GM18951 (cell line): ENCODE data around the gene RTRAF.

Experiments
- POLR2A ChIP-seq: IDR thresholded peaks from 4 replicates; pipeline ENCODE4 v1.6.1; 2011; ENCODE audit warnings: mild to moderate bottlenecking; ENCODE audit not compliant: insufficient read length, insufficient read depth; ENCODE audit errors: extremely low read depth
- in situ Hi-C: fragments of 300-500 bp; cut with MboI; formaldehyde crosslinking; loops from one replicate; pipeline ENCODE4 v1.12.0; 2022; ENCODE audit warnings: low sequenced_read_pairs, mixed read lengths, inconsistent platforms; ENCODE audit not compliant: unreplicated experiment

The RTRAF gene

DNA sequence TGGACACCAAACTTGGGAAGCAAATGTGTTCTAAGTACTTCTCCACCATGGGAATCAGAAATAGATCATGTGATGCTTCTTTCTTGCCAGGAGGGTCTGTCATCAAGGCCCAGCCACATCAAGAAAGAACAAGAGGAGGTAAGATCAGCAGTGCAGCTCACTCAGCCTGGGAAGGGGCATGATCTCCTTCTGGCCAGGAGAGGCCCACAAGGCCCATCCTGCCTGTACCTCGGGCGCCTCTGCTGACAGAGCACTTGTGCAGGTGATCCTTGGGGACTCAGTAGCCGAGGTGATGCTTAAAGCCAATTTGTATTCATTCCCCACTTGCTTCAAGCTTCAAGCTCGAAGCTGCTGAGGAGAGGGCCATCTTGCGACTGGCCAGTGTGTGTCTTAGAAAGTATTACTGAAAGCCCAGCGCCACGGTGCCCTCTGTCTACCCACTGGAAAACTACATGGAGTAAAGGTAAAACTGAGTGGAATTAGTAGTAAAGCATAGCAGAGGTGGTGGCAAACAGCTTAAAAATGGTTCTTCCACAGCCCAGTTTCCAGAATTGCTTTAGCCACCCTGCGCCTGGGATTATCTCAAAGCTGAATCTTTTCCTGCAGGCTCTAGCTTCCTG, 26.2 kb downstream of the RTRAF start:
- in situ Hi-C loops = no loop called here

DNA sequence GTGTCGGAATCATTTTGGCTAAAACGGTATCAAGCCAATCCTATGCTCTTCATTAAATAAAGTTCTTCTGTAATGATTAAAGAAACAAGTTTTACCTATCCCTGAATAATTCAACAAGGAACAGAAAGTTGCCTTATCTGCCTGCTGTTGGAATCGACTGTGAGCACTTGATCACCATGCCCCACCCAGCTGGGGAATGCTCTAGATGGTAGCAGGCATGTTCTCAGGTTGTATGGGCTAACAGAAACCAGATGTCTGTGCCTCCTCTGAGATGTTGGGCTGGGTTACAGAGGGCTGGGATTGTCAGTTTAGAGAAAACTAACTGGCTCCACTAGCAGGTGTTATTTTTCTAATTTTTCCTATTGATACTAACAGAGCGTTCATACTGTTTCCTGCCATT, 28.9 kb downstream of the RTRAF start:
- in situ Hi-C loops = no loop called here
- no peak for TF ChIP-seq POLR2A

More for the DNA sequence above, 26.2 kb downstream of the RTRAF start:
- no peak for TF ChIP-seq POLR2A

DNA sequence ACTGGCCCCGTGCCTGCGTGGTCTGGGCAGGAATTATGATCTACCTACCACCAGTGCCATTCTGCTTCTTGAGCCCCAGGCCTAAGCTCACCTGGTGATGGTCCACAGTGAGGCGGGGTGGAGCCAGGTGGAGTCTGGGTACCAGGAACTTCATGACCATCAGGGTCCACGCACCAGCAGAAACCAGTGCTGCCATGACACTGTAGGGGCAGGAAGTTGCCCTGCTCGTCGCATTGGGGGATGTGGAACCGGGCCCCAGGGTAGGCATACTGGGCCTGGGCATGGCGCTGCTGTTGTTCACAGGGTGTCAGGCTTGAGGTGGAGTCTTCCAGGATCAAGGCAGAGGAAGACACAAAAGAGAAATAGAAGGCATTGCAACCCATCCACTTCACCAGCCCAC, 29.6 kb downstream of the RTRAF start:
- TF ChIP-seq POLR2A = no peak
- in situ Hi-C loops = no loop called here

DNA sequence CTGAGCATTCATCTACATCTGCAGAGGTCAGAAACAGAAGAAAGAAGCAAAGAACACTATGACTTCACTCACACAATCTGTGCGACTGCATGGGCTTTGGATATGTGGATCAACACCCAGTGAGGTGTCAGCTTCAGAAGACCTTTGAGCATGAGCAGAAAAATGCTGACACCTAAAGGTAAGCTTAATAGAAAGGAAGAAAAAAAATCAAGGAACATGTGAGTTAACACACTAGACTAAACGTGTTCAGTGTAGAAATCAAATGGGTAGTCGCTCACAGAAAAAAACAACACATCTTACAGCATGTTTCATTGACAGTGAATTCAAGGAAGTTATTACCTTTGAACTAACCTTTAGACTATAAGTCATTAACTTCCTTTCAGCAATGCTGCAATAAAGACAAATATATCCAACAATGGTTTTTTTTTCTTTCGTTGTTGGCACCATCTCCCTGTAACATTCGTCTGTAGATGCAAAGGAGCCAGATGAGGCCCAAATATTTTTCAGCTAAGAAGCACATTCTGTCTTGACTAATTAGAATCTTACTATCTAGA, 30.9 kb downstream of the RTRAF start:
- in situ Hi-C loops = no loop called here
- TF ChIP-seq POLR2A = no peak

DNA sequence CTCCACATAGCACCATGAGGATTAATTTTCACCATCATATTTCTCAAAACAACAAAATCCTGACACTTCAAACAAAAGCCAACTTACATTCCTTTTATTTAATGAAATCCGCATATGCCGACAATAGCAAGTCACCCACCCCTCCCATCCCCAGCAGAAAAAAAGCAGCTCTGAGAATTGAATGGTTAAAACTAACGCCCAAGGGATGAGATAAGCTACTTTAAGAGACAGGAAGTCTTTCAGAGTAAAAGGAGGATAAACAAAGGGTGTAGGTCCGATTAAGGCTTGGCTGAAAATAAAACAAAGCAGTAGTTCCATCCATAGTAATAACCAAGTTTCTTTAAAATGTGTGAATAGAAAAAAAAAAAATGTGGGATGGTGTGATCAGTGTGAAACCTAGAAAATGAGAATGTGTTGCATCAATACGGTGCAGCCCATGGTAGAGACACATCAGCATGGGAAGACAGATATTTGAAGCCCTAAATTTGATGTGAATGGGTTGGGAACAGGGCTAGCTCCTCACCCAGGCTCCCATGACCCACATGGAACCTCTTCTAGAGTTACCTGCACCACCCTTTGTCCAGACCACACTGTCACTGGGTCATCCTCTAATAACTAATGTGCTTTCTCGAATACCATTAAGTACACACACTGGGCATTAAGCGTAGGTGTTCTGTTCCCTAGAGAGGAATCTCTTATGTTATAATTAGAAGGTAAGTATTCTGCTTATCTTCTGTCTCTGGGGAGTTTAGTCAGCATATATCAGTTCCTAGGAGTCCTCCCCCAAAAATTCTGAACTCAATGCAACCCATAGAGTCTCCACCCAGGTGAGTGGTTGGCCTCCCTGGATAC, 31.7 kb downstream of the RTRAF start:
- TF ChIP-seq POLR2A = no peak
- in situ Hi-C loops = no loop called here

DNA sequence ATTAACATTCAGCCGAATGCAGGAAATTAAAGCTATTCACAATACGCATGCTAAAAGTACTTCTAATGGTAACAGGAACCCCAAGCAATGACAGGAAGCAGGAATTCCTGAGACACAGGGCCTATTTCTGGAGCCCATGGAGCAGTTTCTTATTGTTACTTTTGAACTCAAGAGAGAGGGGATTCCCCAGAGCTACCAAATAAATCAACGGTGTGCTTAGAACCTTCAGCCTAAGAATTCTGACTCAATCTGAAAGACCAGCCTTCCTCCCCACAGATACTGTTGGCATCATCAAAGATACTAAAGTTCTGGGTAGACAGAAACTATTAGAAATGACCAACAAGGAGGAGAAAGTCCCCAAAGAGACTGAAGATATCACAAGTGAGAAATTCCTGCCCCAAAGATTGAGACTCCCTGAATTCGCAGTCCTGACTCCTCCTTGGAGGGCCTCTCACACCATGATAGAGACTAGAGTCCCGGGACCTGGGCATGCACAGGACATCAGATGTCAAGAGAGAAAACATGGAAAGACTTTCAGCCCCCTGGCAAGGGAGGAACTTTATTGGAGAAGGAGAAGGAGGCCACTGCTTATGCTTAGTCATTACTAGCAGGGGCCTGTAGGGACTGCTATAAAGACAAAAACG, 32.7 kb downstream of the RTRAF start:
- in situ Hi-C loops = no loop called here
- no peak for TF ChIP-seq POLR2A

DNA sequence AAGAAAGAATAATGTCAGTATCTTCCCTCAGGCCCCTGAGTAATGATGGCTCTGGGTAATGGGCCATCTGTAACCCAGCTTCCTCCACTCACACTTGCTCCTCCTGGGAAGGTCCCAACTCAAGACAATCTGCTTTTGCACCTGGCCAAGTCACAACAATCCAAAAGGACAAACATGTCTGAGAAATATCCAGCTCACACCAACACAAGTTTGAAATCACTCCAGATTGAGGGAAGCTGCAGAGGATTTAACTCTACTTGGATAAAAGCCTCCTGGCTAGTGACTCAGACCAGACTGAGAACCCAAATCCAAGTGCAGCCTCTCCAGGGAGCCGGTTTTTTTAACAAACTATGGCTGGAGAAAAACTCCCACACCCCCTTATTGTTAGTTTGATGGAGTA, 34.2 kb downstream of the RTRAF start:
- in situ Hi-C loops = no loop called here
- TF ChIP-seq POLR2A = no peak

DNA sequence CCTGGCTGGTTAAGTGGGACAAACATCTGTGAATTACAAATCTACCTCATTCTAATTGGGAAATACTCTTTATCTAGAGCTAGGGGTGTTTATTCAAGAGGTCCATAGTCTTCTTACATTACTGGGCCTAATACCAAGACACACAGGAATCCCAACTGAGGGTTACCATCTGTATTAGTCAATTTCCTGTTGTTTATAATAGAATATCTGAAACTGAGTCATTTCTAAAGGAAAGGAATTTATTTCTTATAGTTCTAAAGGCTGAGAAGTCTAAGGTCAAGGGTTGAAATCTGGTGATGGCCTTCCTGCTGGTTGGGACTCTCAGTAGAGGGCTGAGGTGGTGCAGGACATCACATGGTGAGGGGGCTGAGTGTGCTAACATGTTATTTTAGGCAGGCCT, 36.0 kb downstream of the RTRAF start:
- no peak for TF ChIP-seq POLR2A
- in situ Hi-C loops = no loop called here

DNA sequence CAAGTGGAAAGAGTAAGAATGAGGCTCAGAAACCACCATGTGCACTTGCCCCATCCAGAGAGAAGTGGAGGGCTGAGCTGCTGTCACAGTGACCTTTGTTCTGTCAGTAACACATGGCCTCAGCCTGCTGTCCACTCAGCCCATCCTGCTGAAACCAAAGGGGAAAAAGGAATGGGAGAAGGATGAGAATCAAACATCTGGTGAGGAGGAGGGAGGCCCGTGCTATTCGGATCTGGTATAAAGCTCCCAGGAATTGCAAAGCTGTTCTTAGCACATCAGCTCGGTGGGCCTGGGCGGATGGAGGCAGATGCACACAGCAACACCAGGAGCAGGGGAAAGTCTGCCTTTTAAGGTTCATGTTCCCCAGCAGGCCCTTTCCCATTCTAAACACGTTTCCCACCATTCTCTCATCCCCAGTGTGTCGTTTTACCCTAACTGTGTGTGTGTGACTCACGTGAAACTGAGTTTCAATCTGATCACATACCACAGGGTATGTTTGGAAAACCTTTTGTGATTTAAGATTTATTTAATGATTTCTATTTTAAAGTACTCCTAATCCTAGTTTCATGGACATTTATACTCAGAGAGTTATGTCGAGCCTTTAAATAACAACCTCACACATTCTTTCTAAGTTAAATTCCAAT, 36.8 kb downstream of the RTRAF start:
- TF ChIP-seq POLR2A = no peak
- in situ Hi-C loops = no loop called here

DNA sequence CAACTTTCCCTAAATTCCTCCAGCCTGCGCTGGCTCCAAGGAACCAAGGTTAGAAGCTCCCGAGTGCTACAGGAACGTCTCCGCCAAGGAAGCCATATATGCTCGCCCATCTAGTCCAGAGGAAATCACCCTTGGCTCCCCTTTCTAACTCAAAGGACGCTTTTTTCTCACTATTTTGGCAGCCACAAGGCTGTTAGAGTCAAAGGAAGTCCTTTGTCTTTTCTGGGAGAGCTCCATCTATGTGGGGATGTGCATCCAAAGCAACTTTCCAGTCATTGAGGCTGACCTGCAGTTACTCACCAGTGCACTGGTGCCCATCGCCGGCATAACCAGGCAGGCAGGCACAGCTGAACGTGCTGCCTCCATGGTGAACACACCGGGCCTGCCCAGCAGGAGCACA, 37.6 kb downstream of the RTRAF start:
- in situ Hi-C loops = no loop called here
- no peak for TF ChIP-seq POLR2A

DNA sequence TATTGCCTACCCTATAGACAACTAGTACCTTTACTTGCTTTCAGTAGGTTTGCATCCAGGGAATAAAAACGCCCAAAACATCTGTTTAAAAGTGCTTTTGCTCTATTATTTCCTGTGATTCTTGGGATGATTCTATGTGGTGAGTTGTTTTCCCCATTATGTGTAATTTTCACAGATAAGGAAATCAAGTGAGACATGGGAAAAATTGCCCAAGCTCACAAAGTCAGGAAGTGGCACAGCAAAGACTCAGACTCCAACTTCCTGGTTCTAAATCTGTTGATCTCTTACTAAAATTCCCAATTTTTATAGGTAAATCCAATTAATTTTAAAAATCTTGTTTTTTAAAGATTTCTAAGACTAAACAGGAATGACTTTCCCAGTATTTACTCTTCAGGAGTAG, 40.5 kb downstream of the RTRAF start:
- in situ Hi-C loops = no loop called here
- TF ChIP-seq POLR2A = no peak

DNA sequence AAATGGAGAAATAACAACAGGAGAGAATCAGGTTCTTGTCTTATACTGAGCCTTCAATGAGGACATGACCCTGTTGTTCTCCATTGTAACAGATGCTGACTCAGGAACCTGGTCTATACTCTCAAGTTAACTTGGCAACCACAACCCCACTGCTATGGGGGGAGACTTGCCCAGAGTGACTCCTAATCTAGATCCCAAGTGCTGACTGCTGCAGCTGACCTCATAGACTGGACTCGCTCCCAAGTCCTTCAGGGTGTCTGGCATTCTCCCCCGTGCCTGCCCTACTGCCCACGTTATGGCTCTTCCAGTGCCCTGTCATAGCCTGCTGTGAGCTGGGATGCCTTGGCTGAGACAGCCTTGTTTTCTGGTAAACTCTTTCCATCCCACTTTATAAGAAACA, 42.4 kb downstream of the RTRAF start:
- in situ Hi-C loops = no loop called here
- TF ChIP-seq POLR2A = no peak

DNA sequence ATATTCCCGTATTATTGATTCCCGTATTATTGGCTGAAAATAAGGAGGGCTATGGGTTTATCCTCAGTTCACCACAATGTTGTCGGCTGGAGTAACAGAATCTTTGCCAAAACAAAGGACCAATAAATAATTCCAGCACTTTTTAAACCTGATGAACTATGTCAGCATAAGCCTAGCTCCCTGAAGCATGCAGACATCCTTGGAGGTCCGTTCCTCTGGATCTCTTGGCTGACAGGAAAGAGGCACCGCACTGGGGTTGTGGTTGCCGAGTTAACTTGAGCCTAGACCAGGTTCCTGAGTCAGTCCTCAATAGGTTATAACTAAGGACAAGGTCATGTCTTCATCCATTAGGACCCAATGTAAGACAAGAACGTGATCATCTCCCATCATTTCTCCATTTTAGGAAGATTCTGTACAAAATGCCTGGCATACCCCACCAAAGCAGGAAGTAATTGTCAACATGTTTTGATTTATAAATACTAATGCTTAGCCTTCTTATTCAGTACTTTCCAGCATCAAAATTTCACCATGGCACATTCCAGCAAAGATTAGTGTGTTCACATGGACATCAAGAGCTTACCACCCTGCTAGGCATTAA, 43.0 kb downstream of the RTRAF start:
- no peak for TF ChIP-seq POLR2A
- in situ Hi-C loops = no loop called here
